ENCODE data around the gene AMH.

DNA sequence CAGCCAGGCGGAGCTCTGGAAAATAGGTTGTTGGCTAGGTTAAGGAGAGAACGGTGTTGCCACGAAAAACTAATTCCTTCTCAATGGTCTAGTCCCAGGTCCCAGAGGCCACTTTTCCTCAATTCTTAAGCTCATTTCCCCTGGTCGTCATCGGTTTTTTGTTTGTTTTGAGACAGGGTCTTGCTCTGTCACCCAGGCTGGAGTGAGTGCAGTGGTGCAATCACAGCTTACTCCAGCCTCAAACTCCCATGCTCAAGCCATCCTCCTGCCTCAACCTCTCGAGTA is 11.3 kb upstream of the AMH start:
- TF ChIP-seq, protein P1, sequence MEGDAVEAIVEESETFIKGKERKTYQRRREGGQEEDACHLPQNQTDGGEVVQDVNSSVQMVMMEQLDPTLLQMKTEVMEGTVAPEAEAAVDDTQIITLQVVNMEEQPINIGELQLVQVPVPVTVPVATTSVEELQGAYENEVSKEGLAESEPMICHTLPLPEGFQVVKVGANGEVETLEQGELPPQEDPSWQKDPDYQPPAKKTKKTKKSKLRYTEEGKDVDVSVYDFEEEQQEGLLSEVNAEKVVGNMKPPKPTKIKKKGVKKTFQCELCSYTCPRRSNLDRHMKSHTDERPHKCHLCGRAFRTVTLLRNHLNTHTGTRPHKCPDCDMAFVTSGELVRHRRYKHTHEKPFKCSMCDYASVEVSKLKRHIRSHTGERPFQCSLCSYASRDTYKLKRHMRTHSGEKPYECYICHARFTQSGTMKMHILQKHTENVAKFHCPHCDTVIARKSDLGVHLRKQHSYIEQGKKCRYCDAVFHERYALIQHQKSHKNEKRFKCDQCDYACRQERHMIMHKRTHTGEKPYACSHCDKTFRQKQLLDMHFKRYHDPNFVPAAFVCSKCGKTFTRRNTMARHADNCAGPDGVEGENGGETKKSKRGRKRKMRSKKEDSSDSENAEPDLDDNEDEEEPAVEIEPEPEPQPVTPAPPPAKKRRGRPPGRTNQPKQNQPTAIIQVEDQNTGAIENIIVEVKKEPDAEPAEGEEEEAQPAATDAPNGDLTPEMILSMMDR (IDR thresholded peaks at IDR 0.05): no peak
- TF ChIP-seq POLR2AphosphoS5 (IDR thresholded peaks at IDR 0.05) (no peak), POLR2A (IDR thresholded peaks at IDR 0.05) (no peak)
